DOHH2 (cell line): ENCODE data around the gene EEA1.
A peak's percentile ranks its signal among the peaks of the same experiment; 100 is the strongest.

Experiments
- H3F3A ChIP-seq: fragments of 200-600 bp; sonication (generic), shearing (Covaris generic); 2 replicates; pipeline ENCODE4 v1.6.0; 2016; ENCODE audit warnings: antibody characterized with exemption, mild to moderate bottlenecking; ENCODE audit not compliant: control insufficient read depth, insufficient read depth
- H3K27ac ChIP-seq: fragments of 200-600 bp; sonication (generic); 2 replicates; pipeline ENCODE4 v1.5.1; 2014; ENCODE audit warnings: low read depth, mild to moderate bottlenecking, low read length, moderate library complexity
- H3K27me3 ChIP-seq: fragments of 200-600 bp; sonication (generic); 2 replicates; pipeline ENCODE4 v1.6.1; 2014; ENCODE audit warnings: mild to moderate bottlenecking, low read length, mixed read lengths; ENCODE audit not compliant: control insufficient read depth
- H3K36me3 ChIP-seq: fragments of 200-600 bp; sonication (generic); 2 replicates; pipeline ENCODE4 v1.6.1; 2014; ENCODE audit warnings: mild to moderate bottlenecking, low read length, moderate library complexity, mixed read lengths; ENCODE audit not compliant: control insufficient read depth
- H3K4me1 ChIP-seq: fragments of 200-600 bp; sonication (generic); 2 replicates; pipeline ENCODE4 v1.6.1; 2014; ENCODE audit warnings: mild to moderate bottlenecking, low read length, mixed read lengths; ENCODE audit not compliant: control insufficient read depth
- H3K4me2 ChIP-seq: fragments of 200-600 bp; sonication (generic); 2 replicates; pipeline ENCODE4 v1.6.0; 2014; ENCODE audit warnings: mild to moderate bottlenecking, low read length, moderate library complexity
- H3K4me3 ChIP-seq: fragments of 200-600 bp; sonication (generic); 2 replicates; pipeline ENCODE4 v1.5.1; 2014; ENCODE audit warnings: mild to moderate bottlenecking, low read length, mixed read lengths
- H3K79me2 ChIP-seq: fragments of 200-600 bp; sonication (generic); 2 replicates; pipeline ENCODE4 v1.6.1; 2014; ENCODE audit warnings: mild to moderate bottlenecking, low read length, mixed read lengths; ENCODE audit not compliant: control insufficient read depth
- H3K9me2 ChIP-seq: fragments of 200-600 bp; sonication (generic); replicated peaks from 2 replicates; pipeline ENCODE4 v1.6.1; 2014; ENCODE audit warnings: mild to moderate bottlenecking, low read length, mixed read lengths; ENCODE audit not compliant: control insufficient read depth
- H3K9me3 ChIP-seq: fragments of 200-600 bp; sonication (generic); 2 replicates; pipeline ENCODE4 v1.6.1; 2014; ENCODE audit warnings: antibody characterized with exemption, low read length, mixed read lengths; ENCODE audit not compliant: control insufficient read depth, insufficient read depth
- H4K20me1 ChIP-seq: fragments of 200-600 bp; sonication (generic); 2 replicates; pipeline ENCODE4 v1.6.0; 2014; ENCODE audit warnings: low read depth, mild to moderate bottlenecking, antibody characterized with exemption, low read length, moderate library complexity; ENCODE audit not compliant: control insufficient read depth, insufficient read depth
- EZH2phosphoT487 ChIP-seq: fragments of 200-600 bp; sonication (generic); IDR thresholded peaks from 2 replicates; pipeline ENCODE4 v1.6.1; 2017; ENCODE audit warnings: borderline replicate concordance, mild to moderate bottlenecking, antibody characterized with exemption, low read length, moderate library complexity, mixed read lengths
- TF ChIP-seq, protein P1 (sequence below): fragments of 200-600 bp; sonication (generic); IDR thresholded peaks from one replicate; pipeline ENCODE4 v1.5.1; 2014; ENCODE audit warnings: antibody characterized with exemption, mild to moderate bottlenecking, low read depth, low read length; ENCODE audit not compliant: poor library complexity, severe bottlenecking

EEA1 gene

DNA sequence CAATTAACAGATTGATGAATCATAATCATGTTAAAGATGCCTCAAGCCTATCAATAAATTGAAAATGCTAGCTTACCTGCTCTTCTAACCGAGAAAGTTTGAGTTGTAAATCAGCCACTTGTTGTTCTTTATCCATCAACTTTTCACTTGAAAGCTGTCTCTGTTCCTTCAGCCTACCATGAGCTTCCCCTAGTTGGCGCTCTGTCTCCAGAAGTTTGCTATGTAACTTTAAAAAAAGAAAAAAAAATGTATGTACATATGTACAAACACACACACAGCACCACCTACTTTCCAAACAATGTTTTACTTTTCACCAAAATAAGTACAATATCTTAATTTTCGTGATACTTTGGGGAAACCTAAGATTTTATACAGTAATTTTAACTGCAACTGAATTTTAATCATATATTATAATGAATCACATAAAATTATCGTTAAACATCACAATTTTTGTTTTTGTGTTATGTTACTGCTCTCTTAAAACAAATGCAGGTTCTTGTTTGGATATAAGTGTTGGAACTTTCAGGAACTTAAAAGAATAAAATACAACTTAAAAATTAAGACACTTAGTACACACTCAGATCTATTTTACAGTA lies 101.2 kb downstream of the EEA1 start:
- no peaks in the 10 kb centered on the region for H3K79me2 ChIP-seq
- TF ChIP-seq, protein P1, sequence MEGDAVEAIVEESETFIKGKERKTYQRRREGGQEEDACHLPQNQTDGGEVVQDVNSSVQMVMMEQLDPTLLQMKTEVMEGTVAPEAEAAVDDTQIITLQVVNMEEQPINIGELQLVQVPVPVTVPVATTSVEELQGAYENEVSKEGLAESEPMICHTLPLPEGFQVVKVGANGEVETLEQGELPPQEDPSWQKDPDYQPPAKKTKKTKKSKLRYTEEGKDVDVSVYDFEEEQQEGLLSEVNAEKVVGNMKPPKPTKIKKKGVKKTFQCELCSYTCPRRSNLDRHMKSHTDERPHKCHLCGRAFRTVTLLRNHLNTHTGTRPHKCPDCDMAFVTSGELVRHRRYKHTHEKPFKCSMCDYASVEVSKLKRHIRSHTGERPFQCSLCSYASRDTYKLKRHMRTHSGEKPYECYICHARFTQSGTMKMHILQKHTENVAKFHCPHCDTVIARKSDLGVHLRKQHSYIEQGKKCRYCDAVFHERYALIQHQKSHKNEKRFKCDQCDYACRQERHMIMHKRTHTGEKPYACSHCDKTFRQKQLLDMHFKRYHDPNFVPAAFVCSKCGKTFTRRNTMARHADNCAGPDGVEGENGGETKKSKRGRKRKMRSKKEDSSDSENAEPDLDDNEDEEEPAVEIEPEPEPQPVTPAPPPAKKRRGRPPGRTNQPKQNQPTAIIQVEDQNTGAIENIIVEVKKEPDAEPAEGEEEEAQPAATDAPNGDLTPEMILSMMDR, result peak; percentile 88
- TF ChIP-seq EZH2phosphoT487, result no peak
- peaks cover 2% of the 10 kb centered on the region; the same call in 1 of the 2 replicates for H3K4me1 ChIP-seq
- no peaks in the 10 kb centered on the region for H3K27me3 ChIP-seq
- H4K20me1 ChIP-seq, result no peaks in the 10 kb centered on the region
- H3K9me3 ChIP-seq, result no peaks in the 10 kb centered on the region
- H3K9me2 ChIP-seq, result no peaks in the 10 kb centered on the region
- no peak overlapping the region for H3K4me2 ChIP-seq
- H3K27ac ChIP-seq, result no peak overlapping the region
- no peak overlapping the region for H3K4me3 ChIP-seq
- peaks cover 6% of the 10 kb centered on the region; the same call in 1 of the 2 replicates for H3F3A ChIP-seq
- H3K36me3 ChIP-seq, result peaks cover 29% of the 10 kb centered on the region

DNA sequence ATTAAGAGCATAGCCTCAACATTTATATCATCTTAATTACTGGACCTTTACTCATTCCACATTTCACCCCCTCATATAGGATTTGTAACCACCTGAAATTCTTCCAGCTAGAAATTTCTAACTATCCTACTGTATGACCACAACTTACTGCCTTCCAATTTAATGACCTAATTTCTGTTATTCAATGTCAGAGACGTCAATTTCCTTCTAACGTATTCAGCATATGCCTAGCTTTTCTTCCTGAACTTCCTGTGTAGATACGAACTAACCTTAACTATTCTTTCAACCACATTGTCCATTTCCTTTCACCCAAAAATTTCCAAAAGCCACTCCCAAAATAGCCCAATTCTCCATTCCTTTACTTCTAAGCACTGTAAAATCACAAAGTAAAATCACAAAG lies 108.0 kb downstream of the EEA1 start:
- Histone ChIP-seq H3K27me3 (no peaks in the 10 kb centered on the region), H3K27ac (no peak overlapping the region), H3K9me2 (no peaks in the 10 kb centered on the region), H3K36me3 (peaks cover 35% of the 10 kb centered on the region), H4K20me1 (no peaks in the 10 kb centered on the region), H3F3A (no peaks in the 10 kb centered on the region), H3K9me3 (no peaks in the 10 kb centered on the region), H3K4me2 (no peak overlapping the region), H3K79me2 (no peaks in the 10 kb centered on the region), H3K4me1 (peaks cover 4% of the 10 kb centered on the region; the same call in 1 of the 2 replicates), H3K4me3 (no peak overlapping the region)
- TF ChIP-seq, protein P1, result no peak
- TF ChIP-seq EZH2phosphoT487, result no peak

DNA sequence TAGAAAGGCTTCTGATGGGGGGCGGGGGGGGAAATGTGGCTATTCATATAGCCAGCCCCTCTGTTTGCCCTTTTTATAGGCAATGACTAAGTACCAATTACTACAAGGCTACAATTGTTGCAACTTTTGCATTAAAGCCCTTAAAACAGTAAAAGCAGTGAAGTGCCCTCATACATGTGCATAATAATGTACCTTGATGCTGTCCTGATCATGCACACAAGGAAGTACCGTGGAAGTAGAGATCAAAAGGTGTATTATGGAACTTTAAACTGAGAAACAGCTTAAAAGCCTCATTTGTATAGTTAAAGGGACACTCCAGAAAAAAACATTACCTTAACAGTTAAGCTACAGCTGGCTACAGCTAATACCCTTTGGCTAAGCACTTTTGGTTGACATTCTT lies 114.5 kb downstream of the EEA1 start:
- Histone ChIP-seq H3F3A (peaks cover 6% of the 10 kb centered on the region; the same call in 1 of the 2 replicates), H3K36me3 (peaks cover 36% of the 10 kb centered on the region), H3K9me3 (no peaks in the 10 kb centered on the region)

More for the DNA sequence above, 114.5 kb downstream of the EEA1 start:
- H4K20me1 ChIP-seq, result no peaks in the 10 kb centered on the region
- H3K79me2 ChIP-seq, result no peaks in the 10 kb centered on the region
- H3K27me3 ChIP-seq, result no peaks in the 10 kb centered on the region
- H3K4me2 ChIP-seq, result peak overlapping the region; percentile 18
- H3K27ac ChIP-seq, result peak overlapping the region; percentile 19
- TF ChIP-seq EZH2phosphoT487, result no peak
- TF ChIP-seq, protein P1, result no peak
- no peak overlapping the region for H3K4me3 ChIP-seq
- peaks cover 57% of the 10 kb centered on the region for H3K4me1 ChIP-seq
- no peaks in the 10 kb centered on the region for H3K9me2 ChIP-seq
